H9 (cell line): ENCODE results near the gene AMELX. TPM values are rescaled to one million over a fixed set of nuclear protein-coding genes. Genes with fewer than 3 reads are reported as not detected.

Source experiments
- DNase-seq: peaks from one replicate; pipeline ENCODE4 v3.0.0-alpha.2; 2017
- H2AFZ ChIP-seq: one replicate; pipeline ENCODE4 v1.6.1; 2013; ENCODE audit warnings: mild to moderate bottlenecking, low read length, control low read depth, moderate library complexity
- H2AK5ac ChIP-seq: 2 replicates; pipeline ENCODE4 v1.6.1; 2013; ENCODE audit warnings: low read length, control low read depth, mixed read lengths; ENCODE audit not compliant: insufficient read length
- H2BK120ac ChIP-seq: one replicate; pipeline ENCODE4 v1.6.1; 2013; ENCODE audit warnings: low read depth, mild to moderate bottlenecking, low read length, control low read depth, inconsistent platforms; ENCODE audit not compliant: poor library complexity, severe bottlenecking
- H2BK12ac ChIP-seq: 2 replicates; pipeline ENCODE4 v1.6.1; 2013; ENCODE audit warnings: low read length, control low read depth, mixed read lengths, low read depth; ENCODE audit not compliant: insufficient read length
- H2BK15ac ChIP-seq: 2 replicates; pipeline ENCODE4 v1.6.1; 2013; ENCODE audit warnings: low read depth, low read length, control low read depth
- H2BK20ac ChIP-seq: one replicate; pipeline ENCODE4 v1.6.1; 2013; ENCODE audit warnings: low read depth, mild to moderate bottlenecking, low read length, control low read depth, inconsistent platforms; ENCODE audit not compliant: poor library complexity, severe bottlenecking
- H2BK5ac ChIP-seq: 2 replicates; pipeline ENCODE4 v1.6.1; 2013; ENCODE audit warnings: low read length, control low read depth, mixed read lengths; ENCODE audit not compliant: insufficient read length
- H3K14ac ChIP-seq: 2 replicates; pipeline ENCODE4 v1.6.1; 2013; ENCODE audit warnings: low read length, control low read depth; ENCODE audit not compliant: insufficient read depth
- H3K18ac ChIP-seq: 2 replicates; pipeline ENCODE4 v1.6.1; 2013; ENCODE audit warnings: low read depth, mild to moderate bottlenecking, mixed read lengths, low read length, control low read depth; ENCODE audit not compliant: insufficient read length
- H3K23ac ChIP-seq: 2 replicates; pipeline ENCODE4 v1.6.1; 2013; ENCODE audit warnings: low read length, control low read depth, mixed read lengths, low read depth; ENCODE audit not compliant: insufficient read length
- H3K23me2 ChIP-seq: 2 replicates; pipeline ENCODE4 v1.6.1; 2013; ENCODE audit warnings: low read depth, mild to moderate bottlenecking, mixed read lengths, low read length, control low read depth; ENCODE audit not compliant: insufficient read length, poor library complexity, severe bottlenecking
- H3K27ac ChIP-seq: 2 replicates; pipeline ENCODE4 v1.5.1; 2013; ENCODE audit warnings: low read length, control low read depth, mixed read lengths, low read depth; ENCODE audit not compliant: insufficient read length
- H3K27me3 ChIP-seq: 2 replicates; pipeline ENCODE4 v1.6.1; 2013; ENCODE audit warnings: low read length, control low read depth, inconsistent platforms; ENCODE audit not compliant: insufficient read depth
- H3K4ac ChIP-seq: 2 replicates; pipeline ENCODE4 v1.6.1; 2013; ENCODE audit warnings: low read depth, mild to moderate bottlenecking, control low read depth, inconsistent platforms, low read length, moderate library complexity
- H3K4me1 ChIP-seq: 2 replicates; pipeline ENCODE4 v1.6.1; 2013; ENCODE audit warnings: low read length, control low read depth, inconsistent platforms; ENCODE audit not compliant: insufficient read depth
- H3K4me2 ChIP-seq: 2 replicates; pipeline ENCODE4 v1.6.1; 2013; ENCODE audit warnings: low read length, control low read depth, mixed read lengths; ENCODE audit not compliant: insufficient read length, insufficient read depth
- H3K56ac ChIP-seq: 2 replicates; pipeline ENCODE4 v1.6.1; 2013; ENCODE audit warnings: low read depth, mild to moderate bottlenecking, mixed read lengths, low read length, control low read depth; ENCODE audit not compliant: insufficient read length
- H3K79me1 ChIP-seq: 2 replicates; pipeline ENCODE4 v1.6.1; 2013; ENCODE audit warnings: low read depth, mild to moderate bottlenecking, moderate library complexity, low read length, control low read depth, inconsistent platforms; ENCODE audit not compliant: insufficient read depth, poor library complexity, severe bottlenecking
- H3K79me2 ChIP-seq: 2 replicates; pipeline ENCODE4 v1.6.1; 2013; ENCODE audit warnings: low read length, control low read depth, inconsistent platforms; ENCODE audit not compliant: insufficient read depth
- H3K9ac ChIP-seq: 2 replicates; pipeline ENCODE4 v1.6.1; 2013; ENCODE audit warnings: low read length, control low read depth, mixed read lengths; ENCODE audit not compliant: insufficient read length; ENCODE audit errors: extremely low read depth
- H3K9me3 ChIP-seq: one replicate; pipeline ENCODE4 v1.6.1; 2013; ENCODE audit warnings: low read depth, low read length, inconsistent platforms; ENCODE audit not compliant: control insufficient read depth
- H3T11ph ChIP-seq: one replicate; pipeline ENCODE4 v1.6.1; 2013; ENCODE audit warnings: mild to moderate bottlenecking, low read length, control low read depth, inconsistent platforms
- H4K20me1 ChIP-seq: one replicate; pipeline ENCODE4 v1.6.1; 2013; ENCODE audit not compliant: control insufficient read depth, insufficient read length, insufficient read depth
- H4K5ac ChIP-seq: 2 replicates; pipeline ENCODE4 v1.6.1; 2013; ENCODE audit warnings: low read depth, mild to moderate bottlenecking, mixed read lengths, low read length, control low read depth; ENCODE audit not compliant: insufficient read length
- H4K8ac ChIP-seq: replicated peaks from 2 replicates; pipeline ENCODE4 v1.6.1; 2013; ENCODE audit warnings: low read length, control low read depth, mixed read lengths, low read depth; ENCODE audit not compliant: insufficient read length
- H4K91ac ChIP-seq: 2 replicates; pipeline ENCODE4 v1.6.1; 2013; ENCODE audit warnings: low read depth, mild to moderate bottlenecking, moderate library complexity, mixed read lengths, low read length, control low read depth; ENCODE audit not compliant: insufficient read length
- H3K27ac Mint-ChIP-seq, 3 experiments: 2 replicates in 2 of 3; 3 replicates in 1 of 3; pipeline ENCODE4 v1.8.0; 2020 to 2021; ENCODE audit warnings: mixed read lengths in 3 of 3, mild to moderate bottlenecking in 1 of 3, moderate library complexity in 1 of 3
- H3K27me3 Mint-ChIP-seq: 2 replicates; pipeline ENCODE4 v1.8.0; 2021; ENCODE audit warnings: low read depth, mild to moderate bottlenecking, moderate library complexity, mixed read lengths
- H3K36me3 Mint-ChIP-seq, 3 experiments: 2 replicates in 2 of 3; 3 replicates in 1 of 3; pipeline ENCODE4 v1.8.0; 2020 to 2021; ENCODE audit warnings: low read depth in 3 of 3, mixed read lengths in 3 of 3; ENCODE audit not compliant: insufficient read depth in 1 of 3
- H3K4me1 Mint-ChIP-seq, 2 experiments: 2 replicates each; pipeline ENCODE4 v1.8.0; 2020; ENCODE audit warnings: mixed read lengths in 2 of 2
- H3K4me3 Mint-ChIP-seq, 2 experiments: 2 replicates in 1 of 2; 3 replicates in 1 of 2; pipeline ENCODE4 v1.8.0; 2020 to 2021; ENCODE audit warnings: mild to moderate bottlenecking in 2 of 2, mixed read lengths in 2 of 2, moderate library complexity in 1 of 2
- H3K9me3 Mint-ChIP-seq, 2 experiments: 2 replicates in 1 of 2; 3 replicates in 1 of 2; pipeline ENCODE4 v1.8.0; 2020; ENCODE audit warnings: mild to moderate bottlenecking in 2 of 2, mixed read lengths in 2 of 2, moderate library complexity in 1 of 2
- WGBS: extraction: QIAGEN DNeasy Blood & Tissue Kit; methylation state at CpG from one replicate; pipeline ENCODE4 v1.1.7; 2013; ENCODE audit warnings: missing lambda C conversion rate, low lambda C conversion rate, mixed read lengths; ENCODE audit not compliant: insufficient read length; ENCODE audit errors: extremely low coverage; 5-methylcytosine and 5-hydroxymethylcytosine counted together
- total RNA-seq: library from RNA; stranded (reverse); gene quantifications from 2 replicates; pipeline ENCODE4 v1.2.1, GENCODE V29; 2021
- TF ChIP-seq, protein P1 (sequence below): fragments of 200-600 bp; sonication (generic); conservative IDR thresholded peaks from 3 replicates; pipeline ENCODE4 v1.8.0; 2021; ENCODE audit warnings: antibody characterized with exemption, mild to moderate bottlenecking

AMELX gene
- total RNA-seq, 1 experiment from 2014 or later: not detected

- Histone ChIP-seq H4K20me1 (no peaks in the 10 kb centered on the region), H3K4me2 (no peak overlapping the region), H2BK120ac (no peak overlapping the region), H3K18ac (no peak overlapping the region), H3K56ac (no peak overlapping the region), H3K27me3 (no peaks in the 10 kb centered on the region), H3K23me2 (no peaks in the 10 kb centered on the region), H3K4ac (no peak overlapping the region), H2AFZ (no peak overlapping the region), H3K14ac (no peak overlapping the region), H2BK15ac (no peak overlapping the region), H4K5ac (no peak overlapping the region), H4K91ac (no peak overlapping the region), H3K9ac (no peak overlapping the region), H3K27ac (no peak overlapping the region), H4K8ac (no peak overlapping the region), H3K79me1 (no peaks in the 10 kb centered on the region), H3K4me1 (no peaks in the 10 kb centered on the region), H2BK20ac (no peak overlapping the region), H2AK5ac (no peak overlapping the region), H3K23ac (no peak overlapping the region), H3T11ph (no peak overlapping the region), H3K79me2 (no peaks in the 10 kb centered on the region), H2BK12ac (no peak overlapping the region), H3K9me3 (no peaks in the 10 kb centered on the region), H2BK5ac (no peak overlapping the region)
- WGBS: no CpG with 5 or more reads among the region's 2 CpGs
- H3K27ac Mint-ChIP-seq: no peak overlapping the region
- no peaks in the 10 kb centered on the region for H3K27me3 Mint-ChIP-seq
- H3K9me3 Mint-ChIP-seq: peaks cover 56 to 57% of the 10 kb centered on the region in 2 experiments
- no peaks in the 10 kb centered on the region for H3K4me1 Mint-ChIP-seq
- TF ChIP-seq, protein P1, sequence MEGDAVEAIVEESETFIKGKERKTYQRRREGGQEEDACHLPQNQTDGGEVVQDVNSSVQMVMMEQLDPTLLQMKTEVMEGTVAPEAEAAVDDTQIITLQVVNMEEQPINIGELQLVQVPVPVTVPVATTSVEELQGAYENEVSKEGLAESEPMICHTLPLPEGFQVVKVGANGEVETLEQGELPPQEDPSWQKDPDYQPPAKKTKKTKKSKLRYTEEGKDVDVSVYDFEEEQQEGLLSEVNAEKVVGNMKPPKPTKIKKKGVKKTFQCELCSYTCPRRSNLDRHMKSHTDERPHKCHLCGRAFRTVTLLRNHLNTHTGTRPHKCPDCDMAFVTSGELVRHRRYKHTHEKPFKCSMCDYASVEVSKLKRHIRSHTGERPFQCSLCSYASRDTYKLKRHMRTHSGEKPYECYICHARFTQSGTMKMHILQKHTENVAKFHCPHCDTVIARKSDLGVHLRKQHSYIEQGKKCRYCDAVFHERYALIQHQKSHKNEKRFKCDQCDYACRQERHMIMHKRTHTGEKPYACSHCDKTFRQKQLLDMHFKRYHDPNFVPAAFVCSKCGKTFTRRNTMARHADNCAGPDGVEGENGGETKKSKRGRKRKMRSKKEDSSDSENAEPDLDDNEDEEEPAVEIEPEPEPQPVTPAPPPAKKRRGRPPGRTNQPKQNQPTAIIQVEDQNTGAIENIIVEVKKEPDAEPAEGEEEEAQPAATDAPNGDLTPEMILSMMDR: no peak
- peaks cover 0 to 2% (median 0%) of the 10 kb centered on the region in 3 experiments; a peak in 1 of 7 replicates for H3K36me3 Mint-ChIP-seq
- DNase-seq: no peak
- no peak overlapping the region for H3K4me3 Mint-ChIP-seq
Measured at GRCh38 chrX:11244636-11245035, 48.6 kb upstream of the AMELX start.
